Memory B cell (primary cell): Measurements from ENCODE around the gene RRAS.

Source experiments
- ATAC-seq: fragments of 150-1000 bp; cut with Tn5 transposase; 2 replicates; pipeline ENCODE4 v1.10.0; 2021; ENCODE audit warnings: low read depth, mild to moderate bottlenecking, moderate library complexity
- DNase-seq, 2 donors: peaks; one replicate each; pipeline ENCODE4 v3.0.0; 2022; ENCODE audit warnings: low spot score in 2 of 2
- H3K27ac Mint-ChIP-seq: one replicate; pipeline ENCODE4 v1.8.0; 2022; ENCODE audit warnings: mild to moderate bottlenecking, moderate library complexity, mixed read lengths
- H3K27me3 Mint-ChIP-seq: one replicate; pipeline ENCODE4 v1.8.0; 2022; ENCODE audit warnings: mixed read lengths
- H3K36me3 Mint-ChIP-seq: one replicate; pipeline ENCODE4 v1.8.0; 2022; ENCODE audit warnings: mild to moderate bottlenecking, mixed read lengths
- H3K4me1 Mint-ChIP-seq: one replicate; pipeline ENCODE4 v1.8.0; 2022; ENCODE audit warnings: mixed read lengths
- H3K4me3 Mint-ChIP-seq: one replicate; pipeline ENCODE4 v1.8.0; 2022; ENCODE audit warnings: mild to moderate bottlenecking, moderate library complexity, mixed read lengths
- H3K9me3 Mint-ChIP-seq: one replicate; pipeline ENCODE4 v1.8.0; 2022; ENCODE audit warnings: mixed read lengths

RRAS gene

DNA sequence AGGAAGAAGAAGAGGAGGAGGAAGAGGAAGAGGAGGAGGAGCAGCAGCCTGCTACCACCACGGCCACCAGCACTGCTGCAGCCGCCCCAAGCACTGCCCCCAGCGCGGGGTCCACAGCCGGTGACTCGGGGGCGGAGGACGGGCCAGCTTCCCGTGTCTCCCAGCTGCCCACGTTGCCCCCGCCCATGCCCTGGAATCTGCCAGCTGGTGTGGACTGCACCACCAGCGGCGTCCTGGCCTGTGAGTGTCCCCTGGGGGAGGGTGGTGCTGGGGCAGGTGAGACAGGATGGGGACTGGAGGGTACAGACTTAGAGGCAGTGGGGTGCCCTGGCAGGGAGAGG, 13.5 kb upstream of the RRAS start:
- ATAC-seq = no peak
- no peaks in the 10 kb centered on the region for H3K27me3 Mint-ChIP-seq
- peaks cover 17% of the 10 kb centered on the region for H3K36me3 Mint-ChIP-seq
- H3K27ac Mint-ChIP-seq = no peak overlapping the region
- no peaks in the 10 kb centered on the region for H3K9me3 Mint-ChIP-seq
- peaks cover 3% of the 10 kb centered on the region for H3K4me1 Mint-ChIP-seq
- no peak overlapping the region for H3K4me3 Mint-ChIP-seq
- no peak for DNase-seq

DNA sequence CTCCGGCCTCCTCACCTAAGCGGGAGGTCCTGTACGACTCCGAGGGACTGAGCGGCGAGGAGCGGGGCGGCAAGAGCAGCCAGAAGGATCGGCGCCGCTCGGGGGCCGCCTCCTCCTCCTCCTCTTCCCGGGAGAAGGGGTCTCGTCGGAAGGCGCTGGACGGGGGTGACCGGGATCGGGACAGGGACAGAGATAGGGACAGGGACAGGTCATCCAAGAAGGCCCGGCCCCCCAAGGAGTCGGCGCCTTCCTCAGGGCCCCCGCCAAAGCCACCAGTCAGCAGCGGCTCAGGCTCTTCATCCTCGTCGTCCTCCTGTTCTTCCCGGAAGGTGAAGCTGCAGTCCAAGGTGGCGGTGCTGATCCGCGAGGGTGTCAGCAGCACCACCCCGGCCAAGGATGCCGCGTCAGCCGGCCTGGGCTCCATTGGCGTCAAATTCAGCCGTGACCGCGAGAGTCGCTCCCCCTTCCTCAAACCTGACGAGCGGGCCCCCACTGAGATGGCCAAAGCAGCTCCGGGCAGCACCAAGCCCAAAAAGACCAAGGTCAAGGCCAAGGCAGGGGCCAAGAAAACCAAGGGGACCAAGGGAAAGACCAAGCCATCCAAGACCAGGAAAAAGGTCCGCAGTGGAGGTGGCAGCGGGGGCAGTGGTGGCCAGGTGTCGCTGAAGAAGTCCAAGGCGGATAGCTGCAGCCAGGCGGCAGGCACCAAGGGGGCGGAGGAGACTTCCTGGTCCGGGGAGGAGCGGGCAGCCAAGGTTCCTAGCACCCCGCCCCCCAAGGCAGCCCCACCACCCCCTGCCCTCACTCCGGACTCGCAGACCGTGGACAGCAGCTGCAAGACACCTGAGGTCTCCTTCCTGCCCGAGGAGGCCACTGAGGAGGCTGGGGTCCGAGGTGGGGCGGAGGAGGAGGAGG, 12.9 kb upstream of the RRAS start:
- Mint-ChIP-seq H3K36me3 (peaks cover 17% of the 10 kb centered on the region), H3K9me3 (no peaks in the 10 kb centered on the region), H3K27ac (no peak overlapping the region), H3K4me1 (peaks cover 3% of the 10 kb centered on the region), H3K27me3 (no peaks in the 10 kb centered on the region), H3K4me3 (no peak overlapping the region)
- DNase-seq (no peak), ATAC-seq (no peak)

DNA sequence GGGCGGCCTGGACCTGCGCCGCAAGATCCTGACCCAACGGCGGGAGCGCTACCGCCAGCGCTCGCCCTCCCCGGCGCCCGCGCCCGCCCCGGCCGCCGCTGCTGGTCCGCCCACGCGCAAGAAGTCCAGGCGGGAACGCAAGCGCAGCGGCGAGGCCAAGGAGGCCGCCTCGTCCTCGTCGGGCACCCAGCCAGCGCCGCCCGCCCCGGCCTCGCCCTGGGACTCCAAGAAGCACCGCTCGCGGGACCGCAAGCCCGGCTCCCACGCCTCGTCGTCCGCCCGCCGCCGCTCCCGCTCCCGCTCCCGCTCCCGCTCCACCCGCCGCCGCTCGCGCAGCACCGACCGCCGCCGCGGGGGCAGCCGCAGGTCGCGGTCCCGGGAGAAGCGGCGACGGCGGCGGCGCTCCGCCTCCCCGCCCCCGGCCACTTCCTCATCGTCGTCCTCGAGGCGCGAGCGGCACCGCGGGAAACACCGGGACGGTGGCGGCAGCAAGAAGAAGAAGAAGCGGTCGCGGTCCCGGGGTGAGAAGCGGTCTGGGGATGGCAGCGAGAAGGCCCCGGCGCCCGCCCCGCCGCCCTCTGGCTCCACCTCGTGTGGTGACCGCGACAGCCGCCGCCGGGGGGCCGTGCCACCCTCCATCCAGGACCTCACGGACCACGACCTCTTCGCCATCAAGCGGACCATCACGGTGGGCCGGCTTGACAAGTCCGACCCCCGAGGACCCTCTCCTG, 12.0 kb upstream of the RRAS start:
- H3K4me3 Mint-ChIP-seq = no peak overlapping the region
- no peaks in the 10 kb centered on the region for H3K27me3 Mint-ChIP-seq
- peaks cover 14% of the 10 kb centered on the region for H3K36me3 Mint-ChIP-seq
- no peaks in the 10 kb centered on the region for H3K9me3 Mint-ChIP-seq
- ATAC-seq (no peak), DNase-seq (no peak)
- H3K27ac Mint-ChIP-seq = no peak overlapping the region
- H3K4me1 Mint-ChIP-seq = no peaks in the 10 kb centered on the region

DNA sequence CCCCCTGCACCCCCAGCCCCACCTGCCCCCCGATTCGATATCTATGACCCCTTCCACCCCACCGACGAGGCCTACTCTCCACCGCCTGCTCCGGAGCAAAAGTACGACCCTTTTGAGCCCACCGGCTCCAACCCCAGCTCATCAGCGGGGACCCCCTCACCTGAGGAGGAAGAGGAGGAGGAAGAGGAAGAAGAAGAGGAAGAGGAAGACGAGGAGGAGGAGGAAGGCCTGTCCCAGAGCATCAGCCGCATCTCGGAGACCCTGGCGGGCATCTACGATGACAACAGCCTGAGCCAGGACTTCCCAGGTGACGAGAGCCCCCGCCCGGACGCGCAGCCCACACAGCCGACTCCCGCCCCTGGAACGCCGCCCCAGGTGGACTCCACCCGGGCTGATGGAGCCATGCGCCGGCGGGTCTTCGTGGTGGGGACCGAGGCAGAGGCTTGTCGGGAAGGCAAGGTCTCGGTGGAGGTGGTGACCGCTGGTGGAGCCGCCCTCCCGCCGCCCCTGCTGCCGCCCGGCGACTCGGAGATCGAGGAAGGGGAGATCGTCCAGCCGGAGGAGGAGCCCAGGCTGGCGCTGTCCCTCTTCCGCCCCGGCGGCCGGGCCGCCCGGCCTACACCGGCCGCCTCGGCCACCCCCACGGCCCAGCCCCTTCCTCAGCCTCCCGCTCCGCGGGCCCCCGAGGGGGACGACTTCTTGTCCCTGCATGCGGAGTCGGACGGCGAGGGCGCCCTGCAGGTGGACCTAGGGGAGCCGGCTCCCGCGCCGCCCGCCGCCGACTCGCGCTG, 11.3 kb upstream of the RRAS start:
- no peak for DNase-seq
- Mint-ChIP-seq H3K36me3 (peaks cover 14% of the 10 kb centered on the region), H3K27me3 (no peaks in the 10 kb centered on the region), H3K9me3 (no peaks in the 10 kb centered on the region), H3K4me1 (no peaks in the 10 kb centered on the region), H3K27ac (no peak overlapping the region), H3K4me3 (no peak overlapping the region)
- ATAC-seq = no peak

DNA sequence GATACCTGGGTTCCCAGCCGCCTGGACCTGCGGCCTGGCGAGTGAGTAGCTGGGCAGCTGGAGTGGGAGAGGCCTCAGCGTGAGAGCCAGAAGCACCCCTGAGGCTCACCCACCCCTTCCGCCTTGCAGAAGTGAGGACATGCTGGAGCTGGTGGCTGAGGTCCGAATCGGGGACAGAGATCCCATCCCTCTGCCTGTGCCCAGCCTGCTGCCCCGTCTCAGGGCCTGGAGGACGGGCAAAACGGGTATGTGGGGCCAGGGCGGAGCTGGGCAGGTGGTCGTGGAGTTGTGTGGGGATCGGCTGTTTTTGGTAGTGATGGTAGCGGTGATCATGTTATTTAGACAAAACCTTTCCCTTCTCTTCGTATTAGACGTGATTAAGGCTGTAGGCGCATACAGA, 6.6 kb upstream of the RRAS start:
- no peaks in the 10 kb centered on the region for H3K27me3 Mint-ChIP-seq
- H3K9me3 Mint-ChIP-seq = no peaks in the 10 kb centered on the region
- peaks cover 12% of the 10 kb centered on the region for H3K36me3 Mint-ChIP-seq
- ATAC-seq = no peak
- H3K27ac Mint-ChIP-seq = no peak overlapping the region
- peaks cover 25% of the 10 kb centered on the region for H3K4me1 Mint-ChIP-seq
- no peak overlapping the region for H3K4me3 Mint-ChIP-seq
- DNase-seq = no peak

DNA sequence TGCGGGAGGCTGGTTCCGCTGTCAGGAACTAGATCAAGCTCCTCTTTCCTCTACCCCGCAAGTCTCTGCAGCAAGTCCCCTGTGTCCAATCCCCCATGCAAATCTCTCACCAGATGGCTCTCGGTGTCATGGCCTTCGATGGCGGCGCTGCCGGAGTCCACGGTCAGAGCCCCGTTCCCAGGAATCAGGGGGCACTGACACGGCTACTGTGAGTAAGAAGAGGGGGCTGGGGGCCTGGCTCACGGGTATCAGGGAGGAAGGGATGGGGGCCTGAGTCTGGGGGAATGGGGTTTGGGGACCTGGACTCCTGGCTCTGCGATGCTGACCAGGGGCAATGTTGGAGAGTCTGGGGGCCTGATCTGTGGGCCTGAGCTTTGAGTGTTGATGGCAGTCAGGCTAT, 6.1 kb upstream of the RRAS start:
- Mint-ChIP-seq H3K36me3 (peaks cover 12% of the 10 kb centered on the region), H3K27me3 (no peaks in the 10 kb centered on the region), H3K27ac (no peak overlapping the region), H3K9me3 (no peaks in the 10 kb centered on the region), H3K4me3 (no peak overlapping the region), H3K4me1 (peaks cover 26% of the 10 kb centered on the region)
- no peak for DNase-seq
- no peak for ATAC-seq

DNA sequence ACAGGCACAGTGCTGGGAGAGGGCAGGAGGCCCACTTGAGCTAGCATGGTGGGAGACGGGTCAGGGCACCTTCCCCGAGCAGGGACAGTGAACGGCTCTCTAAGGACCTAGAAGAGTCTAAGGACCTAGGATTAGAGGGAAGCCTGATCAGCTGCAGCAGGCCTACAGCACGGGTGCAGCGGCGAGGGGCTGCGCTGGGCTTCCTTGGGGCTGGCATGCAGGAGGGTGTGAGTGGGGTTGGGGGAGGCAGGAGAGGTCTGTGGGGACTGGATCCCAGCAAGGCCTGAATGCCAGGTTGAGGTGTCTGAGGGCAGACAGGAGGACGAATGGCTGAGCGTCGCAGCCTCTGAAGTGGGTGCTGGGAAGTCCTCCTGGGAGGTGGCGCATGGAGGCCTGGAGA, 5.6 kb upstream of the RRAS start:
- Mint-ChIP-seq H3K4me1 (peaks cover 30% of the 10 kb centered on the region), H3K36me3 (peaks cover 11% of the 10 kb centered on the region), H3K27ac (no peak overlapping the region), H3K9me3 (no peaks in the 10 kb centered on the region), H3K4me3 (no peak overlapping the region), H3K27me3 (no peaks in the 10 kb centered on the region)
- no peak for ATAC-seq
- DNase-seq = no peak

DNA sequence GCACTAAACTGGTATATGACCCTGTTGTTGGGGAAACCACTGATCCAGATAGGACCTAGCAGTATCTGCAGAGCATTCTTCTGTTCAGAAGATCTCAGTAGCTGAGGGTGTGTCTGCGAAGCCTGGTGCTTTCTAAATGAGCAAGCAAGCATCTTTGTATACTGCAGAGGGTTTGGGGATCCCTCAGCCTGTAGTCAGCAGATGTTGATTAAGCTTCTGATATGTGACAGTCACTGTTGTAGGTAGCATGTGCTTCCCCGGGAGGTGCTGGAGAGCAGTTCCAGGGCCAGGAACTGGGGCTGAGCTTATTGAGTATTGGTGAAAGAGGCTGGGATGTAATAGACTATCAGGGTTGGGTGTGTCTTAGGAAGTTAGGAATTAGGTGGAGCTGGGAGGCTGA, 3.5 kb upstream of the RRAS start:
- H3K27ac Mint-ChIP-seq = no peak overlapping the region
- no peak for DNase-seq
- H3K36me3 Mint-ChIP-seq = peaks cover 11% of the 10 kb centered on the region
- no peaks in the 10 kb centered on the region for H3K27me3 Mint-ChIP-seq
- H3K4me3 Mint-ChIP-seq = no peak overlapping the region
- peaks cover 37% of the 10 kb centered on the region for H3K4me1 Mint-ChIP-seq
- no peaks in the 10 kb centered on the region for H3K9me3 Mint-ChIP-seq
- no peak for ATAC-seq

DNA sequence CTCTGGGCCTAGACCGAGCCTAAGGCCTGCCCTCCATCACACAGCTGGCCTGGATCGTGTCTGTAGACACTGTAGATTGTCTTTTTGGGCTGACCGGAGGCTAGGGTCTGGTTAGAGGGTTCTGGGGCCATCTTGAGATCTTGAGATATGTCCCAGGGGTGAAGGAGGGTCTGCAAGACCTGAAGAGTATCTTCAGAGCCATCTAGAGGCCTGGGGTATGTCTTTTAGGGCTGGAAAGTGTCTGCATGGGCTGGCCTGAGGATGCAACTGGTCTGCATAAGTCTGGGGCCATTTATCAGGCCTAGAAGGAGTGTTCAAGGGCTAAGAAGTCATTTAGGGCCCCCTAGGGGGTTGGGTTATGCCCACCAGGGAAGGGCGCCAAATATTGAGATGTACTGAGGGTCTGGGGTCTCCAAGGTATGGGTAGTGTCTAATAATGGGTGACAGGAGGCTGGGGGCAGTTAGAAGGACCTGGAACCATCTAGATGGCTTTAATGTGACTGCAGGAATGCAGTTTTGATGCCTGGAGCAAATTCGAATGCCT, 2.6 kb upstream of the RRAS start:
- Mint-ChIP-seq H3K4me3 (peak overlapping the region; percentile 92), H3K27ac (peak overlapping the region; percentile 98), H3K36me3 (peaks cover 11% of the 10 kb centered on the region), H3K27me3 (no peaks in the 10 kb centered on the region), H3K9me3 (no peaks in the 10 kb centered on the region), H3K4me1 (peaks cover 43% of the 10 kb centered on the region)
- peak in 1 of 2 donors; percentile 25 for DNase-seq
- ATAC-seq = no peak

DNA sequence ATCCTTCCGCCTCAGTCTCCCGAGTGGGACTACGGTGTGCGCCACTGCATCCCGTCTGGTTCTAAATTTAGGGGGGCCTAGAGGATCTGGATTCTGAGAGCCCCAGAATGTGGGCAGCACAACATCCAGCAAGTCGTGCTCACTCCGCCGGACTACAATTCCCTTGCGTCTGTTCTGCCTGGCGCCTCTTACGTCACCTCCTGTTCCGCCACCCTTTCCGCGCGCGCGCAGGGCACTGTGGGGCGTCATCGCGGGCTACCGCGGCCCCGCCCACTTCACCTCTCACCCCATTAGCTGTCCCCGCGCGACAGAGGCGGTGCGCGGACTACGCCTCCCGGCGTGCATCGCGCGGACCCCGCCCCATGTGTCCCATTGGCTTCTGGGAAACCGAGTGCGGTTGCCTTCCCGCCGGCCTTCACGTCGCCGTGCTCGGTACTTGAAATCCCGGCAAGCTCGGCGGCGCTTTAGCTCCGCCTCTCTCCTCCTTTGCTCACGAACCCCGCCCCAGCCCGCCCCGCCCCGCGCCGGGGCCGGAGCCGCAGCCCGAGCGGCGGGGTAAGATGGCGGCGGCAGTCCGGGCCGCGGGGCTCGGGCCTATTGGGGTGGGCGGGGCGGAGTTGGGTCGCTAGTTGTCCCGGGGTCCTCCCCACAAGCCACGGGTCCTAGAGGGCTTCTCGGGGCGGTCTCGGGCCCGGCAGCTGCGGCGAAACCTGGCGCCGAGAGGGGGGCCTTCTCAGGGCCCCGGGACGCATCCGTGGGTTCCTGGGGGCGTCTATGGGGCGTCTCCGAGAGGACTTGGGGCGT, 1.9 kb upstream of the RRAS start, which contains the start of gene SCAF1:
SCAF1 (plus strand) TSS at position 522 of the 804 bp plus-strand sequence. CDS start 2,818 bp downstream, outside the sequence.
- Mint-ChIP-seq H3K27ac (peak within 1 kb of the TSS; percentile 98), H3K4me3 (peak within 1 kb of the TSS; percentile 92), H3K27me3 (no peaks in the 10 kb centered on the region), H3K4me1 (peaks cover 46% of the 10 kb centered on the region), H3K36me3 (peaks cover 11% of the 10 kb centered on the region), H3K9me3 (no peaks in the 10 kb centered on the region)
- ATAC-seq (peak; percentile 68), DNase-seq (peak; percentile 96 to 99)

DNA sequence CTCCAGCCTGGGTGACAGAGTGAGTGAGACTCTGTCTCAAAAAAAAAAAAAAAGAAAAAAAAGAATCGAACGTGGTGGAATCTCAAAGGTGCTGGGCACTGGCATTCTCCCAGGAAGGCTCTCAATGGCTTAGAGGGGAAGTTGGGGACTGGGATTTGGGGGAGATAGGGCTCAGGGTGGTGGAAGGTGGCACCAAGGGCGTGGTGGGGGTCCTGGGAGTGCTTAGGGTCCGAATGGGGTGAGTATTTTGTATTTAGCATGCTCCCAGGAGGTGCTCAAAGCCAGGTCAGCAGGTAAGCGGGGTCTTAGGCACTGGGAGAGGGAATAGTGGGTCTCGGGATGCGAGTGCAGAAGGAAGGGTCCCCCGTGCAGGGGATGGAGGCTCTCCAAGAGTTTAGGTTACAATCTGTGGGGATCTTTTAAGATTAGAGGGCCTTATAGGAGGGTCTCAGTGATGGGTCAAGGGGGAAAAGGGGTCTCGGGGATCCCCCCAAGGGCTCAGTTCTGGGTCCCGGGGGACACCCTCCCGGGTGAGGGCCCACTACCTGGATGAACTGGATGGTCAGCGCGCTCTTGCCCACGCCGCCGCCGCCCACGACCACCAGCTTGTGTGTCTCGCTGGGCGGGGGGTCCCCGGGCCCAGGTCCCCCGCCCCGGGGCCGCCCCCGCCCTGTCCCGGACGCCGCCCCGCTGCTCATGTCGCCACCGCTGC, 386 bp downstream of the RRAS start:
- DNase-seq (peak in 1 of 2 donors; percentile 21), ATAC-seq (no peak)
- Mint-ChIP-seq H3K9me3 (no peaks in the 10 kb centered on the region), H3K4me1 (peaks cover 39% of the 10 kb centered on the region), H3K27me3 (no peaks in the 10 kb centered on the region), H3K4me3 (peak overlapping the region; percentile 92), H3K36me3 (peaks cover 4% of the 10 kb centered on the region), H3K27ac (peak overlapping the region; percentile 98)

DNA sequence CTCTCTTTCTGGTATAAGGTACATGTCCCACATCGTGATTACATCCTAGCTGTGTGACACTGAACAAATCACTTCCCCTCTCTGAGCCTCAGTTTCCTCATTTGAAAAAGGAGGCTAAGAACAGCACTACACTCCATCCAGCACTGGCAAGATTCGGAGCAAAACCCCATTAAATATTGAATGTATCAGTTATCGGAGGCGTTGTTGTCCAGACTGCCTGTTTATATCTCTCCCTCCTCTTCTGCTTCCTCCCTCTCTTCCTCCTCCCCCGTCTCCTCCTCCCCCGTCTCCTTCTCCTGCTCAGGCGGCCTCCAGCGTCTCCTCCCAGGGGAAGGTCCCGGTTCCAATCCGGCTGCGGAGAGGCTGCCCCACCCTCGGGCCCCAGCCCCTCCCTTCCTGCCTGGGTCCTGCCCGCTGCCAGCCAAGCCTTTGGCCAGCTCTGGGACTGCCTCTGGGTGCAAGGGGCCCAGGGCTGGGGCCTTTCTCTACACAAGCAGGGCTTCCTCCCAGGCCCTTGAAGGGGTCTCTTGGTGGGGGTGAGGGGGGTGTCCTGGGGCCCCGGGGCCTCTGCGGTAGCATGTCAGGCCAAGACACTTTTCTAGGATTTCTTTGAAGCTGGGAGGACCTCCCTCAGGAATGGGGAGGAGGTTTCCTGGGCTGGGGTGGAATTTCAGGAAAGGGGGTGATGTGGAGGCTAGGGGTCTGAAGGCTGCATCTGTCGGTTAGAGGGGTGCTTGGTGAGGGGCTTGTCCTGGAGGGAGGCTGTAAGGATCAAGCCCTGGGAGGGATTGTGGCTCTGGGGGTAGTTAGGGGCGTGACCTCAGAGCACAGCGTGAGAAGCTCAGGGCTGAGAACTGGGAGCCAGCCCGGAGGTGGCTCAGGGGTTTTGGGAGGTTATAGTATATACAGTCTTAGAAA, 1.9 kb downstream of the RRAS start:
- peaks cover 30% of the 10 kb centered on the region for H3K4me1 Mint-ChIP-seq
- DNase-seq = peak in 1 of 2 donors; percentile 18
- H3K27ac Mint-ChIP-seq = peak overlapping the region; percentile 25
- H3K36me3 Mint-ChIP-seq = no peaks in the 10 kb centered on the region
- H3K9me3 Mint-ChIP-seq = no peaks in the 10 kb centered on the region
- peak overlapping the region; percentile 46 for H3K4me3 Mint-ChIP-seq
- no peaks in the 10 kb centered on the region for H3K27me3 Mint-ChIP-seq
- no peak for ATAC-seq
